ENCODE results near the gene MEGF11.

The MEGF11 gene

GRCh38 chr15:65930134-65930533 is 323.4 kb downstream of the MEGF11 start:
- Histone ChIP-seq H3K27ac (ENCODE audit: low read length) (no peak overlapping the region), H3K4me3 (ENCODE audit: low read length) (no peak overlapping the region), H3K4me2 (ENCODE audit: low read length) (no peak overlapping the region), H3K79me2 (ENCODE audit: low read length) (no peaks in the 10 kb centered on the region), H3K36me3 (replicated peaks; ENCODE audit: low read depth, low read length) (no peaks in the 10 kb centered on the region), H4K20me1 (ENCODE audit: insufficient read depth, low read length) (no peaks in the 10 kb centered on the region), H3K27me3 (ENCODE audit: low read depth, low read length) (no peaks in the 10 kb centered on the region), H3K9ac (ENCODE audit: low read length) (no peak overlapping the region), H2AFZ (ENCODE audit: low read depth, low read length) (no peak overlapping the region), H3K4me1 (ENCODE audit: low read length) (peaks cover 11% of the 10 kb centered on the region), H3K9me3 (ENCODE audit: insufficient read depth, low read length) (no peaks in the 10 kb centered on the region)
- TF ChIP-seq CTCF (IDR thresholded peaks at IDR 0.05; ENCODE audit: low read depth, low read length) (no peak), EZH2phosphoT487 (IDR thresholded peaks at IDR 0.05; ENCODE audit: low read depth) (no peak)

GRCh38 chr15:65929573-65929972 is 324.0 kb downstream of the MEGF11 start:
- Histone ChIP-seq H3K4me1 (ENCODE audit: low read length) (peaks cover 11% of the 10 kb centered on the region), H3K36me3 (replicated peaks; ENCODE audit: low read depth, low read length) (no peaks in the 10 kb centered on the region), H2AFZ (ENCODE audit: low read depth, low read length) (no peak overlapping the region), H4K20me1 (ENCODE audit: insufficient read depth, low read length) (no peaks in the 10 kb centered on the region), H3K4me2 (ENCODE audit: low read length) (no peak overlapping the region), H3K9me3 (ENCODE audit: insufficient read depth, low read length) (no peaks in the 10 kb centered on the region), H3K4me3 (ENCODE audit: low read length) (no peak overlapping the region), H3K27ac (ENCODE audit: low read length) (no peak overlapping the region), H3K9ac (ENCODE audit: low read length) (no peak overlapping the region), H3K79me2 (ENCODE audit: low read length) (no peaks in the 10 kb centered on the region), H3K27me3 (ENCODE audit: low read depth, low read length) (no peaks in the 10 kb centered on the region)
- TF ChIP-seq CTCF (IDR thresholded peaks at IDR 0.05; ENCODE audit: low read depth, low read length) (no peak), EZH2phosphoT487 (IDR thresholded peaks at IDR 0.05; ENCODE audit: low read depth) (no peak)

- no peaks in the 10 kb centered on the region for H3K9me3 ChIP-seq (ENCODE audit: insufficient read depth, low read length)
- no peak overlapping the region for H3K27ac ChIP-seq (ENCODE audit: low read length)
- H3K79me2 ChIP-seq (ENCODE audit: low read length) = no peaks in the 10 kb centered on the region
- H3K27me3 ChIP-seq (ENCODE audit: low read depth, low read length) = no peaks in the 10 kb centered on the region
- H4K20me1 ChIP-seq (ENCODE audit: insufficient read depth, low read length) = no peaks in the 10 kb centered on the region
- no peak overlapping the region for H2AFZ ChIP-seq (ENCODE audit: low read depth, low read length)
- H3K36me3 ChIP-seq (replicated peaks; ENCODE audit: low read depth, low read length) = no peaks in the 10 kb centered on the region
- peaks cover 11% of the 10 kb centered on the region for H3K4me1 ChIP-seq (ENCODE audit: low read length)
- no peak overlapping the region for H3K9ac ChIP-seq (ENCODE audit: low read length)
- TF ChIP-seq EZH2phosphoT487 (IDR thresholded peaks at IDR 0.05; ENCODE audit: low read depth) (no peak), CTCF (IDR thresholded peaks at IDR 0.05; ENCODE audit: low read depth, low read length) (no peak)
- H3K4me2 ChIP-seq (ENCODE audit: low read length) = no peak overlapping the region
- no peak overlapping the region for H3K4me3 ChIP-seq (ENCODE audit: low read length)
Measured at GRCh38 chr15:65927545-65927944, 326.0 kb downstream of the MEGF11 start.

GRCh38 chr15:65926899-65927298 is 326.7 kb downstream of the MEGF11 start:
- Histone ChIP-seq H3K4me1 (ENCODE audit: low read length) (peaks cover 16% of the 10 kb centered on the region), H4K20me1 (ENCODE audit: insufficient read depth, low read length) (no peaks in the 10 kb centered on the region), H3K9ac (ENCODE audit: low read length) (no peak overlapping the region), H2AFZ (ENCODE audit: low read depth, low read length) (no peak overlapping the region), H3K27me3 (ENCODE audit: low read depth, low read length) (no peaks in the 10 kb centered on the region), H3K4me3 (ENCODE audit: low read length) (no peak overlapping the region), H3K36me3 (replicated peaks; ENCODE audit: low read depth, low read length) (no peaks in the 10 kb centered on the region), H3K9me3 (ENCODE audit: insufficient read depth, low read length) (no peaks in the 10 kb centered on the region), H3K27ac (ENCODE audit: low read length) (no peak overlapping the region), H3K79me2 (ENCODE audit: low read length) (no peaks in the 10 kb centered on the region), H3K4me2 (ENCODE audit: low read length) (no peak overlapping the region; the same call in 1 of the 2 replicates)
- no peak for TF ChIP-seq EZH2phosphoT487 (IDR thresholded peaks at IDR 0.05; ENCODE audit: low read depth)
- TF ChIP-seq CTCF (IDR thresholded peaks at IDR 0.05; ENCODE audit: low read depth, low read length) = no peak

All from OCI-LY3 (cell line).